Ovary (tissue), 9 donors: ENCODE measurements around the gene TSPO. TPM values are rescaled to one million over a fixed set of nuclear protein-coding genes. Genes with fewer than 3 reads are reported as not detected.

ENCODE experiments used
- DNase-seq, 5 donors: peaks; one replicate each; pipeline ENCODE4 v3.0.0-alpha.2; 2019 to 2020
- H3K27ac ChIP-seq, 2 donors: fragments of 200-600 bp; one replicate each; pipeline versions ENCODE4 v1.5.1 to v1.8.0; 2019 to 2022
- H3K27me3 ChIP-seq: fragments of 200-600 bp; one replicate; pipeline ENCODE4 v1.8.0; 2022
- H3K36me3 ChIP-seq: fragments of 200-600 bp; sonication (generic); one replicate; pipeline ENCODE4 v1.5.1; 2019
- H3K4me1 ChIP-seq: one replicate; pipeline ENCODE4 v1.8.1; 2013; ENCODE audit warnings: mild to moderate bottlenecking, moderate library complexity; ENCODE audit not compliant: insufficient read depth
- H3K4me3 ChIP-seq: fragments of 200-600 bp; sonication (generic); one replicate; pipeline ENCODE4 v1.5.1; 2017
- H3K9me3 ChIP-seq, 2 donors: fragments of 200-600 bp in 1 of 2; sonication (generic) in 1 of 2; one replicate each; pipeline versions ENCODE4 v1.5.1 to v1.8.1; 2013 to 2019; ENCODE audit warnings: mild to moderate bottlenecking in 1 of 2, moderate library complexity in 1 of 2
- EP300 ChIP-seq: sonication (generic); formaldehyde crosslinking; IDR thresholded peaks from one replicate; pipeline ENCODE4 v1.6.1; 2017; ENCODE audit warnings: antibody characterized with exemption
- POLR2A ChIP-seq: fragments of 450-650 bp; IDR thresholded peaks from one replicate; pipeline ENCODE4 v1.6.1; 2017; ENCODE audit warnings: antibody characterized with exemption, mild to moderate bottlenecking, moderate library complexity
- WGBS, 3 donors: extraction: QIAGEN DNeasy Blood & Tissue Kit in 1 of 3; methylation state at CpG; one replicate each; pipeline versions ENCODE4 v1.1.5 to v1.1.7; 2013 to 2017; 5-methylcytosine and 5-hydroxymethylcytosine counted together
- intact Hi-C, 4 donors: fragments of 100-400 bp; cut with DNase I; formaldehyde crosslinking; loops; one replicate each; pipeline versions ENCODE4 v1.11.0 to v1.15.1; 2022 to 2023
- polyA plus RNA-seq, 2 donors: library from polyadenylated mRNA; stranded (reverse); fragments of 200-250 nt in 1 of 2; fragments of 350-450 nt in 1 of 2; fragmentation: Illumina TruSeq in 1 of 2; extraction: RNeasy Lipid Tissue Mini Kit (QIAGEN cat#74804) in 1 of 2; gene quantifications; one replicate each; pipeline ENCODE4 v1.2.3, GENCODE V29; 2013 to 2014
- total RNA-seq, 7 donors: library from RNA; depleted of rRNA in 2 of 7; stranded (reverse); fragments of >200 nt in 2 of 7; fragmentation: NEBNext Ultra II Directional in 3 of 7; extraction: Animal tissue kit (Norgen Biotek cat#: 25700) in 3 of 7; gene quantifications; one replicate each; pipeline versions ENCODE4 v1.1.0 to v1.2.4, GENCODE V29; 2016 to 2023
- TF ChIP-seq, protein P1 (sequence below), 3 donors: fragments of 450-650 bp in 2 of 3; fragments of 200-600 bp in 1 of 3; IDR thresholded peaks; one replicate each; pipeline versions ENCODE4 v1.5.1 to v1.8.0; 2016 to 2022; ENCODE audit warnings: antibody characterized with exemption in 3 of 3, mild to moderate bottlenecking in 1 of 3
- donor health status: DM: no; HTN: no; CAD: no; lungs with moderate emphysema.
- donor health status: DM: no; HTN: no; CAD: no.
- donor health status: Bipolar disorder and iron deficiency.
- donor health status: DM: yes; HTN: yes; CAD: no.
- donor health status: DM: no; HTN: no; CAD: no.
- donor health status: DM: yes; HTN: yes; CAD: no.

The TSPO gene
- total and polyA plus RNA-seq, 9 donors: 1.3 to 263 (median 79.1) TPM

DNA sequence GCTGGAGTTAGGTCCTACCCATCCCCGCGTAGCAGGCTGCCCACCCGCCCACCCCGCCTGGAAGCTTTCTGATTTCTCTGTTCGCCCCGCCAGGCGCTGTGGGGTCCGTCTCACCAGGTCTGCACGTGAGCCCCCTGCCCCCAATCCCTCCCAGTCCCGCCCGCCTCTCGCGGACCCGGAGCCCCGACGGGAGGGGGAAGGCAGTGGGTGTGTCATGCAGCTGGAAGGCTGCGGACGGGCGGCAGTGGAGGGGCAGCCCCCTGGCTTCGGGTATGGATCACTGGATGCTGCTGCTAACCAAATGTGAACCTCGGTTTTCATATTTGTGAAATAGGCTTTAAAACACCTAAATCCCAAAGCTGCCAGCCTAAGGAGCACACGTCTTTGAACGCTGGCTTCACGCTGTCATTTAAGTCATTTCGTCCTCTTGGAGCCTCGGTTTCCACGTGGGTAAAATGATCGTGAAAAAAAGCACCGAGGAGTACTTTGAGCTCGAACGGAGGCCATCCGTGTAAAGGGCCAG is 41.4 kb upstream of the TSPO start:
- intact Hi-C loops: no loop called here
- WGBS, 3 donors: 4 to 5% (median 4%) methylated on average over 27 to 32 of the region's 32 CpGs
- H3K4me3 ChIP-seq: no peak overlapping the region
- H3K9me3 ChIP-seq: no peaks in the 10 kb centered on the region
- DNase-seq: no peak
- no peaks in the 10 kb centered on the region for H3K36me3 ChIP-seq
- no peak overlapping the region for H3K27ac ChIP-seq
- H3K27me3 ChIP-seq: no peaks in the 10 kb centered on the region
- TF ChIP-seq, protein P1, sequence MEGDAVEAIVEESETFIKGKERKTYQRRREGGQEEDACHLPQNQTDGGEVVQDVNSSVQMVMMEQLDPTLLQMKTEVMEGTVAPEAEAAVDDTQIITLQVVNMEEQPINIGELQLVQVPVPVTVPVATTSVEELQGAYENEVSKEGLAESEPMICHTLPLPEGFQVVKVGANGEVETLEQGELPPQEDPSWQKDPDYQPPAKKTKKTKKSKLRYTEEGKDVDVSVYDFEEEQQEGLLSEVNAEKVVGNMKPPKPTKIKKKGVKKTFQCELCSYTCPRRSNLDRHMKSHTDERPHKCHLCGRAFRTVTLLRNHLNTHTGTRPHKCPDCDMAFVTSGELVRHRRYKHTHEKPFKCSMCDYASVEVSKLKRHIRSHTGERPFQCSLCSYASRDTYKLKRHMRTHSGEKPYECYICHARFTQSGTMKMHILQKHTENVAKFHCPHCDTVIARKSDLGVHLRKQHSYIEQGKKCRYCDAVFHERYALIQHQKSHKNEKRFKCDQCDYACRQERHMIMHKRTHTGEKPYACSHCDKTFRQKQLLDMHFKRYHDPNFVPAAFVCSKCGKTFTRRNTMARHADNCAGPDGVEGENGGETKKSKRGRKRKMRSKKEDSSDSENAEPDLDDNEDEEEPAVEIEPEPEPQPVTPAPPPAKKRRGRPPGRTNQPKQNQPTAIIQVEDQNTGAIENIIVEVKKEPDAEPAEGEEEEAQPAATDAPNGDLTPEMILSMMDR (IDR thresholded peaks at IDR 0.05): no peak
- TF ChIP-seq EP300: no peak
- TF ChIP-seq POLR2A: no peak
- peaks cover 9% of the 10 kb centered on the region for H3K4me1 ChIP-seq

DNA sequence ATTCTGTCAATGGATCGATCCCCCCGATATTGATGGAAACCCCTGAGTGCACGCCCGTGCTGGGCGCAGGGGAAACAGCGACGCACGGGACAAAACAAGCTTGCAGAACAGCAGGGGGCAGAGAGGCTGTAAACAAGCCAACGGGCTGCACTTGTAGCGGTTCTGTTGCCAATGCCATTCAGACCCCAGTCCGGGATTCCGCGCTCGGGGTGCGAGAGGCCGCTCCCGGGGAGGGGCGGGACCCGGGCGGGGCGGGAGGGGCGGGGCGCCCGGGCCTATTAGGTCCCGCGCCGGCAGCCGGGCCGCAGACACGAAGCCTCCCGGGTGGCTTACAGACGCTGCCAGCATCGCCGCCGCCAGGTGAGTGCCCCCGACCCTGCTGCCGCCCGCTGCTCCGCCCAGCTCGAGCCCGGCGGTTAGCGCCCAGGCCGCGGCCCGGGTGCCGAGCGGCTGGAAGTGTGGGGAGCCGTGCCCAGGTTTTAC is 40.9 kb upstream of the TSPO start, which contains the start of gene BIK:
Gene BIK, plus strand, starts transcription at position 307 of the 483 bp plus-strand sequence. CDS start 13,273 bp downstream, outside the sequence.
- H3K36me3 ChIP-seq: no peaks in the 10 kb centered on the region
- no peaks in the 10 kb centered on the region for H3K9me3 ChIP-seq
- H3K4me3 ChIP-seq: peak within 1 kb of the TSS; percentile 40
- H3K27me3 ChIP-seq: no peaks in the 10 kb centered on the region
- intact Hi-C loops: no loop called here
- 0 to 1% (median 1%) methylated on average over 15 to 49 of the region's 49 CpGs for WGBS, 3 donors
- TF ChIP-seq POLR2A (no peak), EP300 (no peak)
- TF ChIP-seq, protein P1 (IDR thresholded peaks at IDR 0.05): no peak
- DNase-seq: peak in 3 of 5 donors; percentile 31 to 42 (median 38)
- H3K27ac ChIP-seq: no peak within 1 kb of the TSS
- H3K4me1 ChIP-seq: peaks cover 9% of the 10 kb centered on the region

DNA sequence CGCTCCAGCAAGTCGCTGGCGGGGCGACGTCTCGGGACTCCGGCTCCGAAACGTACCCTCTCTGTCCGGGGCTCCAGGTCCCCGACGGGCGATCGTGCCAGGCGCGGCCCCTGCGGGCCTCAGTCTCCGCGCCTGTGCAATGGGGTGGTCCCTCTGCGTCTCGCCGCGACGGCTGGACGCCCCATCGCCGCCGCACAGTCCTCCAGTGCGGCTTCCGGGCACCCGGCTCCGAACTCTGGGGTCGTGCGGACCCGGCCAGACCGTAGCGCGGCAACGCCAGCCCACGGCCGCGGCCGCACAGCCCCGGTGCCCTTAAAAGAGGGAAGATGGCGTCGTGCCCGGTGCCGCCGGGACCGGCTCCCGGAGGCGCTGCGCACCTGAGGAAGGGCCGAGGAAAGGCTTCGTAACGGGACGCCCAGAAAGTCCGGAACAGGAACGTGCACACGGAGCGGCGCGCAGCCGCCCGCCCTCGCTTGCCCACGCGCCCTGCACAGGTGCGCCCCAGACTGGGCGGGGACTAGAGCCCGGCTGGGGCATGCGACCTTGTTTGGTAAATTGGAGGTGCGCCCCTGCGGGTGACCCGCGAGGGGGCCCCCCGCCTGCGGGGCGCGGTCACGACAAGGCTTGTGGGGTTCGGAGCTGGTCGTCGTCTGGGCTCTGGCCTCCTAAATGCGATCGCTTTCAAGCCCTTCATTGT is 40.3 kb upstream of the TSPO start:
- Histone ChIP-seq H3K4me1 (peaks cover 9% of the 10 kb centered on the region), H3K36me3 (no peaks in the 10 kb centered on the region), H3K27ac (no peak overlapping the region), H3K27me3 (no peaks in the 10 kb centered on the region), H3K9me3 (no peaks in the 10 kb centered on the region), H3K4me3 (peak overlapping the region; percentile 40)
- WGBS, 3 donors: 3 to 4% (median 3%) methylated on average over 53 to 86 of the region's 86 CpGs
- peak in 3 of 5 donors; percentile 32 to 50 (median 37) for DNase-seq
- TF ChIP-seq POLR2A (no peak), EP300 (no peak)
- TF ChIP-seq, protein P1 (IDR thresholded peaks at IDR 0.05): no peak
- intact Hi-C loops: no loop called here

DNA sequence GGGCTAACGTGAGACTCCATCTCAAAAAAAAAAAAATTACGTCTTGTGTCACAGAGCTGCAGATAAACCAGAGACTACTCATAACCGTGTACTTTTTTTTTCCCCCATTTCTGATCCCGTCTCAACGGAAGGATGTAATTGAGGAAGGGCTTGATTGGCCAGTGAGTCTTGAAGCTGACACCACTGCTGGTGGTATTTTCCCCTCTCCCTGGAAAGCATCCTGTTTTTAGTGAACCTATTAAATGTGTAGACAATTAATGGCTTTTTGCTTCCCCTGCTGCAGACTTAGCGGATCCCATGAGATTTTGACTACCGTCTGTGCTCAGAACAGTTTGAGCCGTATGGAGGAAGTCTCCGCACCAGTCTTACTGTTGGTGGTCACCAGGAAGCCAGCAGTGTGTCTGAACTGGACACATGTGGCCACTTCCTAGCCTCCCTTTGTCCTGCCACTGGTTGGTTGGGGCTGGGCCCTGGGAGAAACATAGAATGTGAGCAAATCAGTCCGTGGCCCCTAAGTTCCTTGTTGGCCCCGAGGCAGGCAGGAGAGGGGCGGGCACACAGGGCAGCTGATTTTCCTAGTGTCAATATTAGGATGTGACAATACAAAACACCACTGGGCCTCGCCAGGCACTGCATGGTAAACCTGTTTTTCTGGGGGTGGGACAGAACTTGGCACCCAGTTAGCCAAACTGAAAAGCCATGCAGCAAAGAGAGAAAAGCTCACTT is 37.7 kb upstream of the TSPO start:
- H3K4me1 ChIP-seq: peaks cover 9% of the 10 kb centered on the region
- no peaks in the 10 kb centered on the region for H3K27me3 ChIP-seq
- H3K27ac ChIP-seq: no peak overlapping the region
- no peaks in the 10 kb centered on the region for H3K9me3 ChIP-seq
- WGBS, 3 donors: 68 to 76% (median 72%) methylated on average over 13 of the region's 13 CpGs
- no peak overlapping the region for H3K4me3 ChIP-seq
- DNase-seq: no peak
- no peaks in the 10 kb centered on the region for H3K36me3 ChIP-seq
- TF ChIP-seq EP300 (no peak), POLR2A (no peak)
- TF ChIP-seq, protein P1 (IDR thresholded peaks at IDR 0.05): no peak
- intact Hi-C loops: no loop called here
